OCI-LY3 (cell line): Measurements from ENCODE around the gene ANKRD33.

ENCODE experiments used
- EZH2phosphoT487 ChIP-seq: fragments of 200-600 bp; shearing (Covaris generic); IDR thresholded peaks from 2 replicates; pipeline ENCODE4 v1.6.1; 2018; ENCODE audit warnings: antibody characterized with exemption, mixed run types, low read depth
- TF ChIP-seq, protein P1 (sequence below): fragments of 200-600, 300-600 bp; sonication (generic); IDR thresholded peaks from 2 replicates; pipeline ENCODE4 v1.5.1; 2014; ENCODE audit warnings: antibody characterized with exemption, low read length, low read depth

DNA sequence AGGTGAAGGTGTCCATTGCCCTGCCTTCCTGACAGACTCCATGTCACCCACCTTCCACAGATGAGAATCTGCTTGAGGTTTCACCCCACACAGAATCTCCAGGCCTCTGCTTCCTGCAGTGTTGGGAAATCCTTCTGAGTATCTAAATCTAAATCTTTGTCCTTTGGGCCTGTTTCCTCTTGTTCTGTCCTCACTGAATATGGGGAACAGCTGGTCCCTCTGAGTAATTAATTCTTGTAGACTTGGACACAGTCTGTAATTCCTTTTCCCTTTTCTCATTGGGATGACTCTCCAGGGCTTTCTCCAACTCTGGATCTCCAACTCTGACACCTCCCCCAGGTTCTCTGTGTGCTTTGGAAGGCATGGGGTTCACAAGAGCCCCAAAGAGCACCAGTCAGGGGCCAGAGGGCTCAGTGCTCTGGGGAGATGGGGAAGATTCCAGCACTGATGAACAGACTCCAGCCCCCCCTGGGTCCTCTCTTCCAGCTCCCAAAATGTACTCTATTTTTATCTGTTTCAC lies 17.1 kb downstream of the ANKRD33 start:
- TF ChIP-seq, protein P1, sequence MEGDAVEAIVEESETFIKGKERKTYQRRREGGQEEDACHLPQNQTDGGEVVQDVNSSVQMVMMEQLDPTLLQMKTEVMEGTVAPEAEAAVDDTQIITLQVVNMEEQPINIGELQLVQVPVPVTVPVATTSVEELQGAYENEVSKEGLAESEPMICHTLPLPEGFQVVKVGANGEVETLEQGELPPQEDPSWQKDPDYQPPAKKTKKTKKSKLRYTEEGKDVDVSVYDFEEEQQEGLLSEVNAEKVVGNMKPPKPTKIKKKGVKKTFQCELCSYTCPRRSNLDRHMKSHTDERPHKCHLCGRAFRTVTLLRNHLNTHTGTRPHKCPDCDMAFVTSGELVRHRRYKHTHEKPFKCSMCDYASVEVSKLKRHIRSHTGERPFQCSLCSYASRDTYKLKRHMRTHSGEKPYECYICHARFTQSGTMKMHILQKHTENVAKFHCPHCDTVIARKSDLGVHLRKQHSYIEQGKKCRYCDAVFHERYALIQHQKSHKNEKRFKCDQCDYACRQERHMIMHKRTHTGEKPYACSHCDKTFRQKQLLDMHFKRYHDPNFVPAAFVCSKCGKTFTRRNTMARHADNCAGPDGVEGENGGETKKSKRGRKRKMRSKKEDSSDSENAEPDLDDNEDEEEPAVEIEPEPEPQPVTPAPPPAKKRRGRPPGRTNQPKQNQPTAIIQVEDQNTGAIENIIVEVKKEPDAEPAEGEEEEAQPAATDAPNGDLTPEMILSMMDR = no peak
- no peak for TF ChIP-seq EZH2phosphoT487
